ENCODE data around the gene CACNA1I. TPM values are rescaled to one million over a fixed set of nuclear protein-coding genes. Genes with fewer than 3 reads are reported as not detected.

CACNA1I gene
- total and polyA plus RNA-seq, 2 of the 8 experiments (the other 6 are each of a cell fraction or from before 2014, with no cell fraction given), result 0.77 to 1.2 TPM

GRCh38 chr22:39574779-39575551 is 4.4 kb downstream of the CACNA1I start:
- peaks cover 0 to 1% (median 0%) of the 10 kb centered on the region in 4 experiments; a peak in 2 of 7 replicates for H3K4me1 ChIP-seq (replicated peaks in 1 of 4; ENCODE audit: control insufficient read depth in 3 of 4, insufficient read depth in 4 of 4, low read length in 3 of 4)
- no peaks in the 10 kb centered on the region for H3K79me2 ChIP-seq (ENCODE audit: control insufficient read depth in 1 of 2, insufficient read depth in 2 of 2, low read length in 2 of 2)
- H2AK5ac ChIP-seq (ENCODE audit: low read depth, low read length), result no peak overlapping the region
- H3K9ac ChIP-seq (replicated peaks in 1 of 4; ENCODE audit: extremely low read depth in 1 of 4, low read depth in 3 of 4, low read length in 3 of 4), result no peak overlapping the region
- H3K56ac ChIP-seq (replicated peaks; ENCODE audit: insufficient read length, low read depth, low read length), result no peak overlapping the region
- H4K5ac ChIP-seq (ENCODE audit: insufficient read length, low read depth, low read length), result no peak overlapping the region
- CTCF ChIA-PET (ENCODE audit: partially characterized antibody), result interaction anchor here (0.6 to 9.0 kb wide), 12 partner anchors 10 to 450 kb away, joined by 3 to 47 read pairs (median 4); no protein-coding TSS in a partner anchor
- H3K4me2 ChIP-seq (ENCODE audit: insufficient read depth in 1 of 2, low read depth in 2 of 2, low read length in 2 of 2), result no peak overlapping the region
- POLR2A ChIA-PET (ENCODE audit: partially characterized antibody), result interaction anchor here (0.6 kb wide), 1 partner anchor 430 kb away, joined by 3 read pairs; no protein-coding TSS in a partner anchor
- no peak for DNase-seq (ENCODE audit: low read depth in 1 of 2, low spot score in 2 of 2)
- H4K91ac ChIP-seq (replicated peaks; ENCODE audit: insufficient read length, low read length), result no peak overlapping the region
- no peak overlapping the region for H3K4me3 ChIP-seq (ENCODE audit: extremely low read depth in 1 of 4, insufficient read depth in 2 of 4, low read depth in 3 of 4, low read length in 4 of 4)
- no peaks in the 10 kb centered on the region for H3K79me1 ChIP-seq (ENCODE audit: low read depth, low read length)
- no peak overlapping the region for H2BK20ac ChIP-seq (ENCODE audit: low read length)
- H3K36me3 ChIP-seq (ENCODE audit: control insufficient read depth in 2 of 4, insufficient read depth in 4 of 4, low read length in 3 of 4), result no peaks in the 10 kb centered on the region
- H2BK15ac ChIP-seq (ENCODE audit: low read length), result no peak overlapping the region
- no peak overlapping the region for H3K18ac ChIP-seq (ENCODE audit: extremely low read depth, low read length)
- H2BK12ac ChIP-seq (ENCODE audit: low read depth, low read length), result no peak overlapping the region
- H4K20me1 ChIP-seq (replicated peaks in 1 of 2; ENCODE audit: control insufficient read depth in 1 of 2, insufficient read depth in 2 of 2, low read length in 2 of 2), result no peaks in the 10 kb centered on the region
- no peak overlapping the region for H3K23ac ChIP-seq (ENCODE audit: insufficient read length)
- H3K27me3 ChIP-seq (replicated peaks in 1 of 4; ENCODE audit: control insufficient read depth in 3 of 4, extremely low read depth in 1 of 4, insufficient read depth in 3 of 4, low read length in 3 of 4), result peaks cover 0 to 2% (median 0%) of the 10 kb centered on the region in 4 experiments; a peak in 1 of 7 replicates
- H2BK5ac ChIP-seq (ENCODE audit: low read depth, low read length), result no peak overlapping the region
- 90% methylated on average over 12 of the region's 14 CpGs; no CpG with 5 or more reads in 1 of the 2 experiments for WGBS, 2 experiments (ENCODE audit: extremely low coverage in 1 of 2, insufficient coverage in 1 of 2, insufficient read length in 1 of 2, insufficient replicate concordance in 2 of 2, low coverage in 1 of 2, low lambda C conversion rate in 2 of 2, missing lambda C conversion rate in 1 of 2)
- H2AFZ ChIP-seq (ENCODE audit: low read length), result no peak overlapping the region
- no peak overlapping the region for H2BK120ac ChIP-seq (replicated peaks; ENCODE audit: low read depth, low read length)
- H3K9me3 ChIP-seq (ENCODE audit: insufficient read depth in 2 of 2, low read depth in 1 of 2, low read length in 1 of 2), result no peaks in the 10 kb centered on the region
- no peak overlapping the region for H3K27ac ChIP-seq (ENCODE audit: low read depth, low read length)
- no peak for TF ChIP-seq MAFK (IDR thresholded peaks at IDR 0.05; ENCODE audit: low read depth, low read length)
- TF ChIP-seq SIN3A (conservative IDR thresholded peaks at IDR 0.05 in 1 of 2, IDR thresholded peaks at IDR 0.05 in 1 of 2; ENCODE audit: low read depth in 1 of 2, low read length in 2 of 2), result no peak
- TF ChIP-seq RFX5 (IDR thresholded peaks at IDR 0.05; ENCODE audit: borderline replicate concordance, low read depth, low read length), result no peak
- TF ChIP-seq ASH2L (IDR thresholded peaks at IDR 0.05; ENCODE audit: low read length), result no peak
- no peak overlapping the region for H4K8ac ChIP-seq (ENCODE audit: extremely low read depth, insufficient read depth, low read length)
- no peak overlapping the region for H3K4ac ChIP-seq (replicated peaks; ENCODE audit: insufficient read length, low read depth, low read length)
- no peak overlapping the region for H3K14ac ChIP-seq (ENCODE audit: insufficient read length)
- no peak for FAIRE-seq
- no peaks in the 10 kb centered on the region for H3K23me2 ChIP-seq (ENCODE audit: low read depth, low read length)
